PC-9 (cell line): ENCODE measurements around the gene ZDHHC17. TPM values are rescaled to one million over a fixed set of nuclear protein-coding genes. Genes with fewer than 3 reads are reported as not detected.

Source experiments
- BruUV-seq: library from RNA; stranded (reverse); fragments of 400-500 nt; replicated peaks from 2 replicates; lab custom pipeline; 2021; lab: Mats Ljungman, UMichigan
- CTCF ChIA-PET: fragments of 300-600 bp; sonication (Branson Sonifier 250); formaldehyde crosslinking; loops from one replicate; lab custom pipeline; 2022; ENCODE audit warnings: antibody characterized with exemption; lab: Charles Lee
- POLR2A ChIA-PET: fragments of 300-600 bp; sonication (Branson Sonifier 250); formaldehyde crosslinking; loops from one replicate; lab custom pipeline; 2022; ENCODE audit warnings: antibody characterized with exemption; ENCODE audit not compliant: unreplicated experiment; lab: Charles Lee
- DNase-seq, 2 experiments: peaks; one replicate each; pipeline versions ENCODE4 v3.0.0 to v3.0.0-alpha.2; 2015 to 2022; ENCODE audit warnings: mixed read lengths in 1 of 2
- H2AFZ ChIP-seq: fragments of 200-600 bp; sonication (generic); 2 replicates; pipeline ENCODE4 v1.8.1; 2017; ENCODE audit warnings: antibody characterized with exemption
- H3F3A ChIP-seq: fragments of 200-600 bp; sonication (generic); 2 replicates; pipeline ENCODE4 v1.8.1; 2017; ENCODE audit warnings: antibody characterized with exemption, mild to moderate bottlenecking, low read depth; ENCODE audit not compliant: insufficient read depth
- H3K27ac ChIP-seq: fragments of 200-600 bp; sonication (generic); 2 replicates; pipeline ENCODE4 v1.6.1; 2016; ENCODE audit warnings: mixed run types
- H3K27me3 ChIP-seq: fragments of 200-600 bp; sonication (generic); 2 replicates; pipeline ENCODE4 v1.6.1; 2016; ENCODE audit warnings: low read depth, mixed run types; ENCODE audit not compliant: insufficient read depth
- H3K36me3 ChIP-seq: fragments of 200-600 bp; sonication (generic); 2 replicates; pipeline ENCODE4 v1.6.1; 2016; ENCODE audit warnings: low read depth, mixed run types
- H3K4me1 ChIP-seq: fragments of 200-600 bp; sonication (generic); replicated peaks from 2 replicates; pipeline ENCODE4 v1.6.1; 2016; ENCODE audit warnings: mixed run types; ENCODE audit not compliant: insufficient read depth
- H3K4me2 ChIP-seq: fragments of 200-600 bp; sonication (generic); 2 replicates; pipeline ENCODE4 v1.6.1; 2017; ENCODE audit warnings: mixed run types
- H3K4me3 ChIP-seq: fragments of 200-600 bp; sonication (generic); 2 replicates; pipeline ENCODE4 v1.6.1; 2016; ENCODE audit warnings: mixed run types
- H3K79me2 ChIP-seq: fragments of 200-600 bp; sonication (generic); 2 replicates; pipeline ENCODE4 v1.6.1; 2017; ENCODE audit warnings: low read depth, mixed run types
- H3K9me2 ChIP-seq: fragments of 200-600 bp; sonication (generic); 2 replicates; pipeline ENCODE4 v1.8.1; 2017; ENCODE audit warnings: mild to moderate bottlenecking; ENCODE audit not compliant: insufficient read depth
- H3K9me3 ChIP-seq: fragments of 200-600 bp; sonication (generic); 2 replicates; pipeline ENCODE4 v1.8.1; 2016; ENCODE audit warnings: low read depth; ENCODE audit not compliant: insufficient read depth
- H4K20me1 ChIP-seq: fragments of 200-600 bp; sonication (generic); 2 replicates; pipeline ENCODE4 v1.8.1; 2017; ENCODE audit not compliant: insufficient read depth
- CTCF ChIP-seq: fragments of 200-600 bp; sonication (generic); conservative IDR thresholded peaks from 2 replicates; pipeline ENCODE4 v1.6.1; 2017; ENCODE audit warnings: mixed run types, antibody characterized with exemption, mild to moderate bottlenecking, moderate library complexity
- EZH2 ChIP-seq: fragments of 200-600 bp; sonication (generic); IDR thresholded peaks from 2 replicates; pipeline ENCODE4 v1.8.0; 2017; ENCODE audit warnings: antibody characterized with exemption, low read depth
- intact Hi-C: fragments of 100-400 bp; cut with micrococcal nuclease; formaldehyde crosslinking; loops from one replicate; pipeline ENCODE4 v1.10.0; 2022; ENCODE audit not compliant: unreplicated experiment
- total RNA-seq: library from RNA; stranded (reverse); gene quantifications from 2 replicates; pipeline ENCODE4 v1.2.3, GENCODE V29; 2021

Gene ZDHHC17
- total RNA-seq, 1 experiment from 2014 or later: 24.7 TPM

GRCh38 chr12:76714861-76715260, 49.1 kb upstream of the ZDHHC17 start:
- no peaks in the 10 kb centered on the region for H3K4me1 ChIP-seq
- no TSS peak for BruUV-seq
- POLR2A ChIA-PET: no interaction called here
- H3K9me2 ChIP-seq: no peaks in the 10 kb centered on the region
- no peaks in the 10 kb centered on the region for H3F3A ChIP-seq
- no peaks in the 10 kb centered on the region for H3K27me3 ChIP-seq
- H2AFZ ChIP-seq: no peak overlapping the region
- CTCF ChIA-PET: no interaction called here
- no peak overlapping the region for H3K27ac ChIP-seq
- H3K4me3 ChIP-seq: no peak overlapping the region
- H3K9me3 ChIP-seq: no peaks in the 10 kb centered on the region
- TF ChIP-seq CTCF (no peak), EZH2 (no peak)
- no peak overlapping the region for H3K4me2 ChIP-seq
- H3K36me3 ChIP-seq: no peaks in the 10 kb centered on the region
- no peak for DNase-seq
- intact Hi-C loops: no loop called here
- H3K79me2 ChIP-seq: no peaks in the 10 kb centered on the region
- no peaks in the 10 kb centered on the region for H4K20me1 ChIP-seq

GRCh38 chr12:76715332-76715731, 48.6 kb upstream of the ZDHHC17 start:
- H3K27me3 ChIP-seq: no peaks in the 10 kb centered on the region
- H4K20me1 ChIP-seq: no peaks in the 10 kb centered on the region
- no peaks in the 10 kb centered on the region for H3K9me2 ChIP-seq
- H3F3A ChIP-seq: no peaks in the 10 kb centered on the region
- DNase-seq: no peak
- intact Hi-C loops: no loop called here
- no TSS peak for BruUV-seq
- no peaks in the 10 kb centered on the region for H3K9me3 ChIP-seq
- TF ChIP-seq EZH2 (no peak), CTCF (no peak)
- H3K79me2 ChIP-seq: no peaks in the 10 kb centered on the region
- no peak overlapping the region for H3K27ac ChIP-seq
- peaks cover 3% of the 10 kb centered on the region for H3K4me1 ChIP-seq
- no peak overlapping the region for H2AFZ ChIP-seq
- no peaks in the 10 kb centered on the region for H3K36me3 ChIP-seq
- H3K4me2 ChIP-seq: no peak overlapping the region
- no peak overlapping the region for H3K4me3 ChIP-seq
- ChIA-PET CTCF (no interaction called here), POLR2A (no interaction called here)

- POLR2A ChIA-PET: no interaction called here
- H3K4me1 ChIP-seq: peaks cover 10% of the 10 kb centered on the region
- intact Hi-C loops: no loop called here
Measured at GRCh38 chr12:76717314-76717713, 46.6 kb upstream of the ZDHHC17 start.

More at GRCh38 chr12:76717314-76717713, 46.6 kb upstream of the ZDHHC17 start:
- Histone ChIP-seq H3K36me3 (no peaks in the 10 kb centered on the region), H2AFZ (no peak overlapping the region), H3K4me3 (no peak overlapping the region), H3K9me3 (no peaks in the 10 kb centered on the region), H3F3A (no peaks in the 10 kb centered on the region), H3K27ac (no peak overlapping the region), H3K4me2 (no peak overlapping the region), H4K20me1 (no peaks in the 10 kb centered on the region), H3K9me2 (no peaks in the 10 kb centered on the region), H3K79me2 (no peaks in the 10 kb centered on the region), H3K27me3 (no peaks in the 10 kb centered on the region)
- no TSS peak for BruUV-seq
- TF ChIP-seq EZH2 (no peak), CTCF (no peak)
- CTCF ChIA-PET: no interaction called here
- DNase-seq: no peak
